A204.1 (cell line): ENCODE results near the gene ASTN2.
"Not testable (repeated sequence)": the region's sequence is repeated elsewhere in the genome, so short reads cannot be mapped to it uniquely, and the experiment has no call there.

Source experiments
- FAIRE-seq: peaks from 2 replicates; lab custom pipeline; 2012; peaks lifted over from hg19 to GRCh38; lab: Jason Lieb, UNC

ASTN2 gene

DNA sequence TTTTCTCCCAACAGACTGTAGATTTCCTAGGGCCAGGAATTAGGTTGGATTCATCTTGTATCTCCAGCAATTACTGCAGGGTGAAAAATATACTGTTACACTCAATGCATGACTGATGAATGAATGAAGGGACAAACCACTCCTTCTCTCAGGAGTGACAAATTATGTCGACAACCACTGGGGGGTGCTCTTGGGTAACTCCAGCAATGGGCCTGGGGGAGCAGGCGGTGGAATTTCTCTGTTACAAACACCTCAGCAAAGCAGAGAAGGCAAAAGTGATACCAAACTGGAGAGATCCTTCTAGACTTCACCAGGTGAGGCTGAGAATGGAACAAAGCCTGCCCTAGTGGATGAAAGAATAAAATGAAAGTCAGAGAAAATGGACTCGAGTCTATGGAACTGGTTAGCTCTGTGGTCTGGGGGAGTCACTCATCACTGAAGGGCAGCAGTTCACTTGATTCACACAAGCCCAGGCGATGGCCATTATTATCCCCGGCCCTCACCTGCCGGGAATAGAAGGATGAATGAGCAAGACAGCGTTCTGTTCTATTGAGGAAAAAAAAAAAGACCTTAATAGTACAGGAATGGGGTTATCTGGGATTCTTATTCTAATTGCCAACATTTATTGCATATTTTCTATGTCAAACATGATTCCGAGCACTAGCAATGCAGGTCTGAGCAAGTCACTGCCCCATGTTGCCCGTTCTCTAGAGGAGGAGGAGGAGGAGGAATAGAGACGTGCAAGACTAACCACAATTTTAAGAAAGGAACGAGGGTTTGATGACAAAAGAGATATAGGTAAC is 341.1 kb downstream of the ASTN2 start:
- FAIRE-seq, result no peak

GRCh38 chr9:117073071-117073470 is 341.8 kb downstream of the ASTN2 start:
- FAIRE-seq, result no peak

GRCh38 chr9:117072216-117072615 is 342.6 kb downstream of the ASTN2 start:
- no peak for FAIRE-seq

DNA sequence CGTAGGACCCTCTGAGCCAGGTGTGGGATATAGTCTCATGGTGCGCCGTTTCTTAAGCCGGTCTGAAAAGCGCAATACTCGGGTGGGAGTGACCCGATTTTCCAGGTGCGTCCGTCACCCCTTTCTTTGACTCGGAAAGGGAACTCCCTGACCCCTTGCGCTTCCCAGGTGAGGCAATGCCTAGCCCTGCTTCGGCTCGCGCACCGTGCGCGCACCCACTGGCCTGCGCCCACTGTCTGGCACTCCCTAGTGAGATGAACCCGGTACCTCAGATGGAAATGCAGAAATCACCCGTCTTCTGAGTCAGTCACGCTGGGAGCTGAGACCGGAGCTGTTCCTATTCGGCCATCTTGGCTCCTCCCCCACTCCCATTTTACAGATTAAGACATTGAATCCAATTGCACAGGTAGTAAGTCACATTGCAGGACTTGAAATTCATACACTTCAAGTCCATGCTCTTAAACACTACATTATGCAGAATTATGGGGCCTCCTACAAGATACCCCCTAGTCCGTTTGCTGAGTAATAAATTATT is 343.1 kb downstream of the ASTN2 start:
- FAIRE-seq, result not testable (repeated sequence)

- FAIRE-seq, result no peak
These were observed 351.0 kb downstream of the ASTN2 start for GRCh38 chr9:117063721-117064471.

GRCh38 chr9:117060963-117061362 is 353.9 kb downstream of the ASTN2 start:
- no peak for FAIRE-seq

- no peak for FAIRE-seq
These were observed 364.9 kb downstream of the ASTN2 start for GRCh38 chr9:117050007-117050406.

DNA sequence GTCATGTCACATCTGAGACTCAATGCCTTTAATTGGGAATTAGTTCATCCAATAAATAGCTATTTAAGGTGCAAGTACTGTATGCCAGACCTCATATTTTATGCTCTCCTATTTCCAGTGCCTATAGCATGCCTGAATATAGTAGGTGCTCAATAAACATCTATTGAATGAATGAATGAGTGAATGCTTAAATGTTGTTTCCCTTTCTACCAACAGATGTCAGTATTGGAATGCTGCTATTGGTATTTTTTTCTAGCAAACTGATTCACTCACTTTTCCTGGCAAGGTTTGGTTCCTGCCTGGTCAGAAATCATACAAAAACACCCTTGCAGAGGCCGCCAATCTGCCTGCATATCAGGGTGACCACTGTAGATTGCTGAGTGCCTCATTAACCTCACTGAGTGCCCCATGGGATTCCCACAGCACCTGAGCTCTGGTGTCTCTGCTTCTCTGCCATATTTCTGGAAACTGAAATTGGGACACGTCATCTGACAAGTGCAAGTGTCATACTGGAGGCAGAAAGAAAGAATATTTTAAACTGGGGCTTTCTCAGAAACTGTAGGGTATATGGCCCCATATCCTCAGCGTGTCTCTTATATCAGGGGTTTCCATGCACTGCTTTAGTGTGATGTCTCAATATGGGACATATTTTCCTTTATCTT is 368.1 kb downstream of the ASTN2 start:
- no peak for FAIRE-seq

- FAIRE-seq, result no peak
These were observed 370.6 kb downstream of the ASTN2 start for GRCh38 chr9:117044241-117044640.

DNA sequence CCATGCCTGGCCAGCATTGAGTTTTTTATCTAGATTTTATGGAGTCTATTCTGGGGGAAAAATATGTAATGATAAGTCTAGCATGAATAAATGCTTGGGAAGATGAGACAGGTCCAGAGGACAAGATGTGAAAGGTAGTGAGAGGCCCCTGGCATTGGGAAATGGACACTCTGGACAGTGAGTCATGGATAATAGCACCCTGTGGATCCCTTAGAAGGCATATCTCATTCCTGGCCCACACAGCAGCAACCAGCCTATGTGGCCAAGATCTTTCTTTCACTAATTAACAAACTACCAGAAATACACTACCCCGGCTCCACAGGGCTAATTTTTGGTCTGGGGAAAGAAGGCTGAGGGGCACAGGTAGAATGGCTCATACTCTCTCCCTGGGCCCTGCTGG is 371.7 kb downstream of the ASTN2 start:
- FAIRE-seq, result no peak

DNA sequence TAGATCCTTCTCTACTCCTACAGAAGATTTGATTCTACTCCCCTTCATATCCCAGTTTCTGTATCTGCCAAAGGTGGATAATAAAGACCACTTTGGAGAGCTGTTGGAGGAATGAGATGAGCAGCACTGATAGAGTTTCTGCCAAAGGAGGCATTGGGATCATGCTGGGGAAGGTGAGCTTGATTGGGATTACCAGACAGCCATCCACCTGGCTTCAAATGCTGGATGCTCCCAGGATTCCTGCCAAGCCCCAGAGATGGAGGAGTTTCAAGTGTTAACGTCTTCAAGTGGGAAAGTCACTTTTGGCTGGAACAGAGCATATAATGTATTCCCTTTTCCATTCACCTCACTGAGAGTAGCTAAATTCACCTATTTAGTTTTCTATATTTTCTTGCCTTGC is 379.3 kb downstream of the ASTN2 start:
- FAIRE-seq, result no peak

DNA sequence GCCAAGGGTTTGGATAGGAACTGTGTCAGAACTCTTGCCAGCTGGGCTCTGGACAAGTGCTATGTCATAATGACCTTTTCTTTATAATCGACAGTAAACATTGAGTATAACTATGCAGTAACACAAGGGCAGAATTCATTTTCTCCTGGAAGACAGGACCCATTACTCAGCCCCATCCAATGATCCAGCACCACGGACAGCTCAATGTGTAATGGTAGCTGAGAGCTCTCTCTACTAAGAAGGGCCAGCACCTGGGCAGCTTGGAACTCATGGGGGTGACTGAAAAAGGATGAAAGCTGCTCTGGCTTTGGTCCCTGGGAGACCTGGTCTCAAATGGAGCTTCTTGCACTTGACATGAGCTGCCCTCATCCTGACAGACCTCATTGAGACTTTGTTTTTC is 380.0 kb downstream of the ASTN2 start:
- FAIRE-seq, result no peak

GRCh38 chr9:117030254-117030768 is 384.5 kb downstream of the ASTN2 start:
- no peak for FAIRE-seq

DNA sequence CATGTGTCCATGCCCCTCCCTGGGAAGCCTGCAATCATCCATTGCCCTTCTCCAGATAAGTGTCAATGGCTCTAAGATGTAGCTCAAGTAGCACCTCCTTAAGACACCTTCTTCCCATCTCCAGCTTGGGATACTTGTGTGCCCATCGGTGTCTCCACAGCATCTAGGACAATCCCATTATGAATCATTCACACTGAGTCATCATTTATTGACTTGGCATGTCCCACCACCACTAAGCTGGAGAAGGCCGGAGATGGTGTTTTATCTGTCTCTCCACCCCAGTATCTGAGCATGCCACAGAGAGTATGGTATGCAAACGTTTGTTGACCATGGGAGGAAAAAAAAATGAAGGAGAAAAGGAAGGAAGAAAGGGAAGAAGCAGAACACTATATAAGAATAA is 385.5 kb downstream of the ASTN2 start:
- FAIRE-seq, result no peak

- no peak for FAIRE-seq
These were observed 386.6 kb downstream of the ASTN2 start for GRCh38 chr9:117028103-117028858.

DNA sequence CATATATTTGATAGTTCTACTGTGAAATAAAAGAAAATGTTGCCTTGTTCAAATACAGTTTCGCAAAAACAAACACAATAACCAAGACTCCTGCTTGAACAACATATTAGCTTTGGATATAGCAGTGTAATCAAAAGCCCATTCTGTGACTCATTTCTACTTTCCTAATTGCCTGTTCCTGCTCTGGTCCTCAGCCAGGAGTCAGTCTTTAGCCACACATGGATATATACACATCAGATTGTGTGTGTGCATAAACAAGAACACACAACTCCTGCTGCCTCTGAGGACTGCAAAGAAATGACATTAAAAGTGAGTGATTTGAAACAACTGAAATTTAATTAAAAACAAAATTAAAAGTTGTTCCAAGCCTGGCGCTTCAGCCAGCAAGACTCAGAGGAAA is 393.0 kb downstream of the ASTN2 start:
- FAIRE-seq, result no peak

GRCh38 chr9:117018966-117019617 is 395.8 kb downstream of the ASTN2 start:
- no peak for FAIRE-seq

- FAIRE-seq, result no peak
These were observed 397.4 kb downstream of the ASTN2 start for GRCh38 chr9:117017414-117017985.

DNA sequence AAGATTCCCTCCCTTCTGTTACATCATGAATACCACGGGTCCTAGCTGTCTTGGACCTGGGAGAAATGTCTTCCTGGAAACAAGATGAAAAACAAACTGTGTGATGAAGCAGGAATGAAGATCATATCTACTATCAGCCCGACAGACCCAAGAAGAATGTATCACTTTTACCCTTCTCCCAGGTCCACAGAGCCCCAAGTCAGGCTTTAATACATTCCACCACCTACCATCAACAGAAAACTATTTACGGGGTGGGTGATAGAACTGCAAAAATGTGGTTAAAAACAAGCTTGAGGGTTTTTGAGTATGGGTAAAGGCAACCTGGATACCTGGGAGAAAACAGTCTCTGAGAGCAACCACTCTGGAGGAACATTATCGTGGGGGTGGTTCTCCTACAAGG is 400.8 kb downstream of the ASTN2 start:
- no peak for FAIRE-seq

- no peak for FAIRE-seq
These were observed 401.3 kb downstream of the ASTN2 start for GRCh38 chr9:117013440-117013995.

GRCh38 chr9:117010061-117010460 is 404.8 kb downstream of the ASTN2 start:
- no peak for FAIRE-seq
